Fibroblast of peridontal ligament (primary cell): ENCODE data around the gene GRK3.
"Not testable (repeated sequence)": the region's sequence is repeated elsewhere in the genome, so short reads cannot be mapped to it uniquely, and the experiment has no call there.

Experiments
- DNase-seq: peaks from one replicate; pipeline ENCODE4 v3.0.0-alpha.2; 2010; ENCODE audit errors: extremely low read depth

Gene GRK3

GRCh38 chr22:25697978-25698377 is 133.5 kb downstream of the GRK3 start:
- no peak for DNase-seq

GRCh38 chr22:25698461-25698860 is 134.0 kb downstream of the GRK3 start:
- DNase-seq = no peak

GRCh38 chr22:25698978-25699377 is 134.5 kb downstream of the GRK3 start:
- DNase-seq = no peak

DNA sequence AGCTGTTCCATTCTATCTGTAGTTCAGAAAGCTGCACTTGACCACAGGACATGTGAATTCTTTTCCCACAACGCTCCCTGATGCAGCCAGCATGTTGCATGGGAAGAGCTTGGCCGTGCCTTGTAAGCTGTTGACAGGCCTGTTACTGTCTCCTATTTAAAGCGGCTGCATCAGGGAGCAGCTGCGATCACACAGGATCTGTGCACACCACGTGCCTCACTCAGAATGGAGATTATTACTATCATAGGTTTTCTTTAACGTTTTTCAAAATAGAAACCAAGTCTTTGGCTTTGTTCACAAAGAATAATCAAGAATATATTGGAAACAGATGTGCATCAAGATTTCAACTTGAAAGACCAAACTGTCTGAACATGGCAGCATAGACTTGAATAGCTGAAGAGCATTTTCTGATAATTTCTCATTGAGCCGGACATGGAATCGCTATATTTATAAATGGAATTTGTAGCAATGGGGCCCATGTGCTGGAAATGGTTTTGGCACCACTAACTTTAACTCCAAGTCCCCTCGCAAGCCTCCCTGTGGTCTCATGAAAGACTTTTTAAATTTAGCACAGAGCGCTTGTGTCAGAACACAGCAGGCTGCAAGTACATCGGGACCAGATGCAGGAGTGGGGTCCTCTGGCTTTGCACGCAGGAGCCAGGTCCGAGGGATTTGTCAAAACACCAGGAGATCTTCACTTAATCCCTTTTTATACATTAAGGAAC is 136.7 kb downstream of the GRK3 start:
- DNase-seq = peak; percentile 83

DNA sequence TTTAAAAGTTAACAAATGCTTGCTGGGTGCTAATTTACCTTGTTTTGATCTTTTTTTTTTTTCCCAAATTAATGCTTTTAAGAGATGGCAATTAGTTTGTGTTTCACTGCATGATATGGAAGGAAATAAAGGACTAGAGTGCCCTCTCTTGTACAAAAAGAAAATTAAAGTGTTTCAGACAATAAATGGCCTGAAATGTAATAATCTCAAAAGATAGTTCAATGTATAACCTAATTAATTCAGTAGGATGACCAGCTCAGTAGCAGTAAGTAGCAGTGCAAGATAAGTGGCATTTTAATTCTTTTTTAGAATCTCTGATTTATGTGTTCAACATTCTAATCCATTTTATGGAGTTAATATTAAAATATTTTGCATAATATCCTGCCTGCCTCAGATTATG is 137.6 kb downstream of the GRK3 start:
- peak; percentile 58 for DNase-seq

GRCh38 chr22:25702571-25703167 is 138.2 kb downstream of the GRK3 start:
- no peak for DNase-seq

DNA sequence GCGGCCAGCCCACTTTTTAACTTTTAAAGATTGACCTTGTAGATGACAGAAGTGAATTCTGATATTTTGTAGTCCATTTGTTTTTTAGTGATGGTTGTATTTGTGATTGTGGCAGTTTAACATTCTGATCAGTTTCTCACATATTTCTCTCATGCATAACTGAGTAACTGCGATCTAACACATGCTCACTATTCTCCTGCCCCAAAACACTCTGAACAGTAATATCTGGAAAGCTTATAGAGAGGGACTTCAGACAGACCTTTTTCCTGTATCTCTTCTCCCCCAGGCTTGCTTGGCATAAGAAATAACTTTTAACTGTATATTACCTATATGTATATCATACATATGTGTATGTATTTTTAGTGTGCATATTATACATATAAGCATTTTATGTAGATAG is 140.2 kb downstream of the GRK3 start:
- no peak for DNase-seq

GRCh38 chr22:25706197-25706596 is 141.7 kb downstream of the GRK3 start:
- no peak for DNase-seq

DNA sequence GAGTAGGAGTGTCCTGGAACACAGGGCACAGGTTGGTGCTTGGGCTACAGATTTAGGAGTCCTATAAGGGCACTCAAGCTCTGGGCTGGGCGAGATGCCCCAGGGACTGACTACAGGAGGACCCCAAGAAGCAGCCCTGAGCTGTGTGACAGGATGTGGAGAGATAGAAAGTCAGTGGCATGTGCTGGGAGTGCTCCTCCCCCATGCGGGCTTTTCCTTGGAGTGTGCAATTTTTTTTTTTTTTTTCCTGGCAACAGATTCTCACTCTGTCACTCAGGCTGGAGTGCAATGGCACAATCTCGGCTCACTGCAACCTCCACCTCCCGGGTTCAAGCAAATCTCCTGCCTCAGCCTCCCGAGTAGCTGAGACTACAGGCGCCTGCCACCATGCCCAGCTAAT is 144.0 kb downstream of the GRK3 start:
- not testable (repeated sequence) for DNase-seq

GRCh38 chr22:25709758-25710157 is 145.3 kb downstream of the GRK3 start:
- DNase-seq = no peak

DNA sequence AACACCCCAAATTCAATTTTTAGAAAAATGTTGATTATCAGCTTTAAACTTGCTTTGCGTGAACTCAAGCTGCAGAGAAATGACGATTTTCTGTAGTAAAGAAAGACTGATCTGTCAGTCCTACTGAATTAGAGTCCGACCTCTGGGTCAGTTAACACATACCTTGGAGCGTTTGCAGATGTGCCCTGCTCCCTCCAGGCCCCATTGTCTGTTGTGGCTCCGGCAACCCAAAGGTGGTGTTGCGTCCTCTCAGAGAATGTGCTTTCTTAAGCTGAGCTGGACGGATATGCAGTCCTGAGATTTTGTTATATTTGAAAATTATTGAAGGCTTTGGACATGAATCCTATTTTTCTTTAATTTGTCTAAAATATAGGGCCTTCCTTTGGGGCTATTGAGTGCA is 146.0 kb downstream of the GRK3 start:
- DNase-seq = no peak

- no peak for DNase-seq
These were observed 147.0 kb downstream of the GRK3 start for GRCh38 chr22:25711491-25711890.

- no peak for DNase-seq
These were observed 148.4 kb downstream of the GRK3 start for GRCh38 chr22:25712661-25713400.

DNA sequence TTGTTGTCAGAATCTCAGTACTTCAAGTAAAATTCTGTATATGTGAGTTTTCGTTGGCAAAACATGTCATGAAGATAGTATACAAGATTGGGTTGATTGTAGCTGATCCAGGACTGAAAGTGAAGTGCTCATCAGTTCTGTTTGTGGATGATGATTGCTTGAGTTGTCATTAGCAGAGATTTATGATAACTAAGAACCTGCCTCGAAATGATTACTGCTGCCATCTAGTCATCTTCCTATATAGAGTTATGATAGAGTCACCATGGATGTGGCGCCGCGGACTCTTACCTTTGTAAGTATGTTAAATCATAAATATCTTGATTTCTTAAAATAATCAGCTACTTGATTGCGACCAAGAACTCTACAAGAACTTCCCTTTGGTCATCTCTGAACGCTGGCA is 149.6 kb downstream of the GRK3 start:
- DNase-seq = no peak

- DNase-seq = no peak
These were observed 150.3 kb downstream of the GRK3 start for GRCh38 chr22:25714739-25715138.

- no peak for DNase-seq
These were observed 152.2 kb downstream of the GRK3 start for GRCh38 chr22:25716637-25717036.

- DNase-seq = no peak
These were observed 153.8 kb downstream of the GRK3 start for GRCh38 chr22:25718135-25718840.

GRCh38 chr22:25722223-25722622 is 157.7 kb downstream of the GRK3 start:
- no peak for DNase-seq

- DNase-seq = no peak
These were observed 158.2 kb downstream of the GRK3 start for GRCh38 chr22:25722626-25723025.

GRCh38 chr22:25726241-25726640 is 161.8 kb downstream of the GRK3 start:
- no peak for DNase-seq

GRCh38 chr22:25728071-25728470 is 163.6 kb downstream of the GRK3 start:
- DNase-seq = no peak
